ENCODE data around the gene CNN3. TPM values are rescaled to one million over a fixed set of nuclear protein-coding genes. Genes with fewer than 3 reads are reported as not detected.

Gene CNN3
- total and polyA plus RNA-seq, 4 donors: 43.9 to 87.4 (median 69.6) TPM

DNA sequence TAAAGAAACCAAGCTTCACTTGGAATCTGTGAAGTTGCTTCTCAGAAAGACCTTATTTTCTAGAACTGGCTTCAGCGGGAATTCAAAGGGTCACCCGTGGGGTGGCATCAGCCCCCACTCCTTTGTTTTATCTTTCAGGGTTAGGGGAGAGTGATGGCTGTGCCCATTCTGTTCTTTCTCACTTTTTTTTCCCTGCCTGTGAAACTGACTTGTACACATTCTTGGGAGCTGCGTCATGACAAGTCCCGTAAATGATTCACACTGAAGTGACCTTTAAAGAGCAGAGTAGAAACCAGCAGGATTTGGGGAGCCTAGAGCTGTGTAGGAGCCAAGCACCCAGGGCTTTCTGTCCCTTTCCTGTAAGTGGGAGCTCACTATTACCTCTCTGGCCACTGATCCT, 63.0 kb downstream of the CNN3 start (continued):
- TF ChIP-seq, protein P1, sequence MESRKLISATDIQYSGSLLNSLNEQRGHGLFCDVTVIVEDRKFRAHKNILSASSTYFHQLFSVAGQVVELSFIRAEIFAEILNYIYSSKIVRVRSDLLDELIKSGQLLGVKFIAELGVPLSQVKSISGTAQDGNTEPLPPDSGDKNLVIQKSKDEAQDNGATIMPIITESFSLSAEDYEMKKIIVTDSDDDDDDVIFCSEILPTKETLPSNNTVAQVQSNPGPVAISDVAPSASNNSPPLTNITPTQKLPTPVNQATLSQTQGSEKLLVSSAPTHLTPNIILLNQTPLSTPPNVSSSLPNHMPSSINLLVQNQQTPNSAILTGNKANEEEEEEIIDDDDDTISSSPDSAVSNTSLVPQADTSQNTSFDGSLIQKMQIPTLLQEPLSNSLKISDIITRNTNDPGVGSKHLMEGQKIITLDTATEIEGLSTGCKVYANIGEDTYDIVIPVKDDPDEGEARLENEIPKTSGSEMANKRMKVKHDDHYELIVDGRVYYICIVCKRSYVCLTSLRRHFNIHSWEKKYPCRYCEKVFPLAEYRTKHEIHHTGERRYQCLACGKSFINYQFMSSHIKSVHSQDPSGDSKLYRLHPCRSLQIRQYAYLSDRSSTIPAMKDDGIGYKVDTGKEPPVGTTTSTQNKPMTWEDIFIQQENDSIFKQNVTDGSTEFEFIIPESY (IDR thresholded peaks at IDR 0.05): no peak
- no peak for TF ChIP-seq YY1 (IDR thresholded peaks at IDR 0.05)

DNA sequence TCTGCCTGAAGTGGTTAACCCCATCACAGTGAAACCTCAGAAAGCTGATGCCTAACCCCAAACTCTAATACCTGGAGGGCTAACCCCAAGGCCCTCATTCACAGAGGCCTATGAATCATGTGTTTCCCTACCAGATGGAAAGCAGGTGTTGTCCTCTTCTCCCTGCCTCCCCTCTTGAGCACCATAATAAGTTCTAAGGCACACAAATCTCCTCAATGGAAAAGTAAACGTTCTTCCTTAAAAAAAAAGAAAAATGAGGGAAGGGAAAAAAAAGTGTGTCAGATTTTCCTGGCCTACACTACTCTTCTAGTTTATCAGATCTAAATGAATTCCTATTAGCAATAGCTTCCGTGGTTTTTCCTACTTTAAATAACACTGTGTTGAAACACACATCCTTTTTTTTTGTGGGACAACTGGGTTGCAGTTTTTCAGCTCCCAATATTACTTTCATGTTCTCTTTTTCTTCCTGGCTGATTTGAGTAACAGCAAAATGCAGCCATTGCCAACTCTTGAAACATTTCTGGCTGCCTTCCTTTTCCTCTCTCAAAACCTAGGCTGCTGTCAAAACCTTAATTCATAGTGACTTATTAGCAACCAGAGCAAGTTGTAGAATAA, 63.5 kb downstream of the CNN3 start:
- H3K4me1 ChIP-seq (ENCODE audit: control insufficient read depth in 4 of 4, insufficient read depth in 4 of 4, low read length in 3 of 4): no peaks in the 10 kb centered on the region
- 32% methylated on average over 2 of the region's 2 CpGs for WGBS

DNA sequence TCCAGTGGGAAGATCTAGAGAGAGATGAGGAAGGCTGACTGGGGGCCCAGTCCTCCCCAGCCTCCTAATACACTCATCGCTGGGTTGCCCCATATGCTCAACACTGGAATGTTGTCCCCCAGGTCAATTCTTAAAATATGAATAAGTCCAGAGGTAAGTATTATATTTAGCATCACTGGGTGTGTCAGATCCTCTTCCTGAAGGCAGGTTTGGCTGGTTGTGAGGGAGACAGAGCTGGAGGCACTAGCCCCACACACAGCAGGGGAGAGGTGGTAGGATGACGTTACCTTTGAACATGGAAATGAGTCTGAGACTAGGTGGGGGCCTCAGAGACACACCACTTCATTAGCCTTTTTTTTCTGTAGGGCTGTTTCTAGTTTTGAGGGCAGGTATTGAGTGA, 64.2 kb downstream of the CNN3 start:
- 93% methylated on average over 2 of the region's 2 CpGs for WGBS
- Histone ChIP-seq H3K27ac (ENCODE audit: low read depth in 1 of 2, low read length in 2 of 2) (peak overlapping the region; percentile 19 to 75), H3K27me3 (ENCODE audit: control insufficient read depth in 4 of 4, insufficient read depth in 4 of 4, low read length in 3 of 4) (no peaks in the 10 kb centered on the region), H3K9me3 (ENCODE audit: control insufficient read depth in 4 of 4, low read length in 3 of 4) (no peaks in the 10 kb centered on the region), H3K4me1 (ENCODE audit: control insufficient read depth in 4 of 4, insufficient read depth in 4 of 4, low read length in 3 of 4) (no peaks in the 10 kb centered on the region), H3K9ac (ENCODE audit: low read depth in 1 of 2, low read length in 2 of 2) (no peak overlapping the region), H3K4me3 (ENCODE audit: low read depth in 1 of 3, low read length in 3 of 3) (no peak overlapping the region), H3K36me3 (ENCODE audit: control insufficient read depth in 4 of 4, insufficient read depth in 3 of 4, low read depth in 1 of 4, low read length in 3 of 4) (peaks cover 0 to 3% (median 0%) of the 10 kb centered on the region in 4 donors)
- TF ChIP-seq, protein P2, sequence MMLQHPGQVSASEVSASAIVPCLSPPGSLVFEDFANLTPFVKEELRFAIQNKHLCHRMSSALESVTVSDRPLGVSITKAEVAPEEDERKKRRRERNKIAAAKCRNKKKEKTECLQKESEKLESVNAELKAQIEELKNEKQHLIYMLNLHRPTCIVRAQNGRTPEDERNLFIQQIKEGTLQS (IDR thresholded peaks at IDR 0.05): no peak
- TF ChIP-seq FOXA1 (IDR thresholded peaks at IDR 0.05): no peak
- TF ChIP-seq, protein P3, sequence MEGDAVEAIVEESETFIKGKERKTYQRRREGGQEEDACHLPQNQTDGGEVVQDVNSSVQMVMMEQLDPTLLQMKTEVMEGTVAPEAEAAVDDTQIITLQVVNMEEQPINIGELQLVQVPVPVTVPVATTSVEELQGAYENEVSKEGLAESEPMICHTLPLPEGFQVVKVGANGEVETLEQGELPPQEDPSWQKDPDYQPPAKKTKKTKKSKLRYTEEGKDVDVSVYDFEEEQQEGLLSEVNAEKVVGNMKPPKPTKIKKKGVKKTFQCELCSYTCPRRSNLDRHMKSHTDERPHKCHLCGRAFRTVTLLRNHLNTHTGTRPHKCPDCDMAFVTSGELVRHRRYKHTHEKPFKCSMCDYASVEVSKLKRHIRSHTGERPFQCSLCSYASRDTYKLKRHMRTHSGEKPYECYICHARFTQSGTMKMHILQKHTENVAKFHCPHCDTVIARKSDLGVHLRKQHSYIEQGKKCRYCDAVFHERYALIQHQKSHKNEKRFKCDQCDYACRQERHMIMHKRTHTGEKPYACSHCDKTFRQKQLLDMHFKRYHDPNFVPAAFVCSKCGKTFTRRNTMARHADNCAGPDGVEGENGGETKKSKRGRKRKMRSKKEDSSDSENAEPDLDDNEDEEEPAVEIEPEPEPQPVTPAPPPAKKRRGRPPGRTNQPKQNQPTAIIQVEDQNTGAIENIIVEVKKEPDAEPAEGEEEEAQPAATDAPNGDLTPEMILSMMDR (IDR thresholded peaks at IDR 0.05; ENCODE audit: low read depth, low read length, missing input control): no peak
- TF ChIP-seq NR2F2 (IDR thresholded peaks at IDR 0.05): no peak
- no peak for TF ChIP-seq YY1 (IDR thresholded peaks at IDR 0.05)
- no peak for TF ChIP-seq EGR1 (IDR thresholded peaks at IDR 0.05; ENCODE audit: low read depth in 2 of 2)
- TF ChIP-seq JUND (IDR thresholded peaks at IDR 0.05): no peak
- TF ChIP-seq, protein P4, sequence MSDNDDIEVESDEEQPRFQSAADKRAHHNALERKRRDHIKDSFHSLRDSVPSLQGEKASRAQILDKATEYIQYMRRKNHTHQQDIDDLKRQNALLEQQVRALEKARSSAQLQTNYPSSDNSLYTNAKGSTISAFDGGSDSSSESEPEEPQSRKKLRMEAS (IDR thresholded peaks at IDR 0.05): no peak
- no peak for TF ChIP-seq RXRA (IDR thresholded peaks at IDR 0.05)
- no peak for TF ChIP-seq TAF1 (conservative IDR thresholded peaks at IDR 0.05)
- no peak for DNase-seq (ENCODE audit: low spot score)

More for the DNA sequence above, 63.5 kb downstream of the CNN3 start:
- Histone ChIP-seq H3K27me3 (ENCODE audit: control insufficient read depth in 4 of 4, insufficient read depth in 4 of 4, low read length in 3 of 4) (no peaks in the 10 kb centered on the region), H3K36me3 (ENCODE audit: control insufficient read depth in 4 of 4, insufficient read depth in 3 of 4, low read depth in 1 of 4, low read length in 3 of 4) (peaks cover 0 to 3% (median 0%) of the 10 kb centered on the region in 4 donors), H3K4me3 (ENCODE audit: low read depth in 1 of 3, low read length in 3 of 3) (no peak overlapping the region), H3K9ac (ENCODE audit: low read depth in 1 of 2, low read length in 2 of 2) (peak overlapping the region in 1 of 2 donors; percentile 33), H3K27ac (ENCODE audit: low read depth in 1 of 2, low read length in 2 of 2) (peak overlapping the region; percentile 43 to 75), H3K9me3 (ENCODE audit: control insufficient read depth in 4 of 4, low read length in 3 of 4) (no peaks in the 10 kb centered on the region)
- no peak for DNase-seq (ENCODE audit: low spot score)
- TF ChIP-seq NR2F2 (IDR thresholded peaks at IDR 0.05) (no peak), RXRA (IDR thresholded peaks at IDR 0.05) (no peak)

DNA sequence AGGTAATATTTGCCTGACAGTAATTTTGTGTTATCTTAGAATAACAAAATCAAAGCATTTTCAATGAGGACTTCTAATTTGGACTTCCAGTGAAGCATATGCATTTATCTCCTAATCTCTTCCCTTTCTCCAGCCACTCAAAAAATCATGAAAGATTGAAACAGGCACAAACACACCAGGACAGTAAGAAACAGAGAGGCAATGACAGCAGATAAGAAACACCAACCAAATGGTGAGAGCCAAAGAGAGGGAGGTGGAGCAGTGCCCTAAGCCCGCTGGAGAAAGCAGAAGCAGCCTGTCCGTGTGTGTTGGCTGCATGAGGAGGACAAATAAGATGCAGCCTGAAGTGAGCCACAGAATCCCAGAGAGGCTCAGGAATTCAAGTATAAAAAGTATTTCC, 67.7 kb downstream of the CNN3 start:
- Histone ChIP-seq H3K36me3 (ENCODE audit: control insufficient read depth in 4 of 4, insufficient read depth in 3 of 4, low read depth in 1 of 4, low read length in 3 of 4) (no peaks in the 10 kb centered on the region), H3K27ac (ENCODE audit: low read depth in 1 of 2, low read length in 2 of 2) (no peak overlapping the region), H3K4me1 (ENCODE audit: control insufficient read depth in 4 of 4, insufficient read depth in 4 of 4, low read length in 3 of 4) (no peaks in the 10 kb centered on the region), H3K4me3 (ENCODE audit: low read depth in 1 of 3, low read length in 3 of 3) (no peak overlapping the region), H3K9ac (ENCODE audit: low read depth in 1 of 2, low read length in 2 of 2) (no peak overlapping the region), H3K9me3 (ENCODE audit: control insufficient read depth in 4 of 4, low read length in 3 of 4) (no peaks in the 10 kb centered on the region), H3K27me3 (ENCODE audit: control insufficient read depth in 4 of 4, insufficient read depth in 4 of 4, low read length in 3 of 4) (no peaks in the 10 kb centered on the region)
- no peak for DNase-seq (ENCODE audit: low spot score)
- WGBS: 85% methylated on average over 2 of the region's 2 CpGs
- TF ChIP-seq, protein P3 (IDR thresholded peaks at IDR 0.05; ENCODE audit: low read depth, low read length, missing input control): no peak
- TF ChIP-seq, protein P4 (IDR thresholded peaks at IDR 0.05): no peak
- no peak for TF ChIP-seq SP1 (IDR thresholded peaks at IDR 0.05)
- no peak for TF ChIP-seq FOXA1 (IDR thresholded peaks at IDR 0.05)
- TF ChIP-seq GABPA (IDR thresholded peaks at IDR 0.05 in 1 of 2, conservative IDR thresholded peaks at IDR 0.05 in 1 of 2): no peak
- TF ChIP-seq NR2F2 (IDR thresholded peaks at IDR 0.05): no peak
- no peak for TF ChIP-seq RAD21 (IDR thresholded peaks at IDR 0.05)
- TF ChIP-seq RXRA (IDR thresholded peaks at IDR 0.05): no peak
- no peak for TF ChIP-seq HNF4A (conservative IDR thresholded peaks at IDR 0.05)
- TF ChIP-seq TAF1 (conservative IDR thresholded peaks at IDR 0.05): no peak
- TF ChIP-seq, protein P2 (IDR thresholded peaks at IDR 0.05): no peak
- no peak for TF ChIP-seq EGR1 (IDR thresholded peaks at IDR 0.05; ENCODE audit: low read depth in 2 of 2)
- no peak for TF ChIP-seq FOXA2 (IDR thresholded peaks at IDR 0.05)
- no peak for TF ChIP-seq HNF4G (IDR thresholded peaks at IDR 0.05)

All from liver (tissue), 9 donors.